ENCODE results near the gene STK26.

The STK26 gene

GRCh38 chrX:132119821-132120515 lies 96.9 kb downstream of the STK26 start:
- TF ChIP-seq, protein P1, sequence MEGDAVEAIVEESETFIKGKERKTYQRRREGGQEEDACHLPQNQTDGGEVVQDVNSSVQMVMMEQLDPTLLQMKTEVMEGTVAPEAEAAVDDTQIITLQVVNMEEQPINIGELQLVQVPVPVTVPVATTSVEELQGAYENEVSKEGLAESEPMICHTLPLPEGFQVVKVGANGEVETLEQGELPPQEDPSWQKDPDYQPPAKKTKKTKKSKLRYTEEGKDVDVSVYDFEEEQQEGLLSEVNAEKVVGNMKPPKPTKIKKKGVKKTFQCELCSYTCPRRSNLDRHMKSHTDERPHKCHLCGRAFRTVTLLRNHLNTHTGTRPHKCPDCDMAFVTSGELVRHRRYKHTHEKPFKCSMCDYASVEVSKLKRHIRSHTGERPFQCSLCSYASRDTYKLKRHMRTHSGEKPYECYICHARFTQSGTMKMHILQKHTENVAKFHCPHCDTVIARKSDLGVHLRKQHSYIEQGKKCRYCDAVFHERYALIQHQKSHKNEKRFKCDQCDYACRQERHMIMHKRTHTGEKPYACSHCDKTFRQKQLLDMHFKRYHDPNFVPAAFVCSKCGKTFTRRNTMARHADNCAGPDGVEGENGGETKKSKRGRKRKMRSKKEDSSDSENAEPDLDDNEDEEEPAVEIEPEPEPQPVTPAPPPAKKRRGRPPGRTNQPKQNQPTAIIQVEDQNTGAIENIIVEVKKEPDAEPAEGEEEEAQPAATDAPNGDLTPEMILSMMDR (IDR thresholded peaks at IDR 0.05; ENCODE audit: insufficient read depth, low read length, poor library complexity, severe bottlenecking) = no peak
- no peak for DNase-seq (ENCODE audit: extremely low read depth, insufficient read length)
- H3K36me3 ChIP-seq (ENCODE audit: control insufficient read depth, insufficient read depth, low read length) = no peaks in the 10 kb centered on the region
- H3K27me3 ChIP-seq (replicated peaks; ENCODE audit: control insufficient read depth, insufficient read depth, low read length) = no peaks in the 10 kb centered on the region; the same call in 1 of the 2 replicates
- H3K4me3 ChIP-seq (replicated peaks; ENCODE audit: low read depth, low read length) = no peak overlapping the region

DNA sequence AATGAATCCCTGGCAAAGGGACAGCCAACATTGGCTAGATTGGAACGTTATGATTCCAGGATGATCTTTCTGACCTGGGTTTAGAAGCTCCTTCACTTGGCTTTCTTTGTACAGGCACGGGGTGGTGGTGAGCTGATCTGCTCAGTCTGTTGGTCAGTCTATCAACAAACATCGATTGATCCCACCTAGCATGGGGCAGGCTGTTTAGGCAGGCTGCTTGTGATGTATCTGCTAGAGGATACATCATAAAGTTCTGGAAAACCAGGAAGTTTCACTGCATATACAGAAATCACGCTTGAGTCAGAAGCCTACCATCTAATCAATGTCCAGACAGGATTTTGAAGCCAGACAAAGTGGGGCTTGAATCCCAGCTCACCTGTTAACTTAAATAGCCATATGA lies 97.8 kb downstream of the STK26 start:
- Histone ChIP-seq H3K36me3 (ENCODE audit: control insufficient read depth, insufficient read depth, low read length) (no peaks in the 10 kb centered on the region), H3K4me3 (replicated peaks; ENCODE audit: low read depth, low read length) (no peak overlapping the region), H3K27me3 (replicated peaks; ENCODE audit: control insufficient read depth, insufficient read depth, low read length) (no peaks in the 10 kb centered on the region; the same call in 1 of the 2 replicates)
- DNase-seq (ENCODE audit: extremely low read depth, insufficient read length) = no peak
- TF ChIP-seq, protein P1 (IDR thresholded peaks at IDR 0.05; ENCODE audit: insufficient read depth, low read length, poor library complexity, severe bottlenecking) = no peak
